ENCODE measurements around the gene MEGF9.

MEGF9 gene

GRCh38 chr9:120718316-120718715 is 4.0 kb upstream of the MEGF9 start:
- Histone ChIP-seq H3K27me3 (replicated peaks; ENCODE audit: control insufficient read depth, insufficient read depth, low read length) (no peaks in the 10 kb centered on the region), H3K36me3 (ENCODE audit: control insufficient read depth, insufficient read depth, low read length) (no peaks in the 10 kb centered on the region), H3K4me3 (replicated peaks; ENCODE audit: low read depth, low read length) (no peak overlapping the region)
- TF ChIP-seq, protein P1, sequence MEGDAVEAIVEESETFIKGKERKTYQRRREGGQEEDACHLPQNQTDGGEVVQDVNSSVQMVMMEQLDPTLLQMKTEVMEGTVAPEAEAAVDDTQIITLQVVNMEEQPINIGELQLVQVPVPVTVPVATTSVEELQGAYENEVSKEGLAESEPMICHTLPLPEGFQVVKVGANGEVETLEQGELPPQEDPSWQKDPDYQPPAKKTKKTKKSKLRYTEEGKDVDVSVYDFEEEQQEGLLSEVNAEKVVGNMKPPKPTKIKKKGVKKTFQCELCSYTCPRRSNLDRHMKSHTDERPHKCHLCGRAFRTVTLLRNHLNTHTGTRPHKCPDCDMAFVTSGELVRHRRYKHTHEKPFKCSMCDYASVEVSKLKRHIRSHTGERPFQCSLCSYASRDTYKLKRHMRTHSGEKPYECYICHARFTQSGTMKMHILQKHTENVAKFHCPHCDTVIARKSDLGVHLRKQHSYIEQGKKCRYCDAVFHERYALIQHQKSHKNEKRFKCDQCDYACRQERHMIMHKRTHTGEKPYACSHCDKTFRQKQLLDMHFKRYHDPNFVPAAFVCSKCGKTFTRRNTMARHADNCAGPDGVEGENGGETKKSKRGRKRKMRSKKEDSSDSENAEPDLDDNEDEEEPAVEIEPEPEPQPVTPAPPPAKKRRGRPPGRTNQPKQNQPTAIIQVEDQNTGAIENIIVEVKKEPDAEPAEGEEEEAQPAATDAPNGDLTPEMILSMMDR (IDR thresholded peaks at IDR 0.05; ENCODE audit: insufficient read depth, low read length, poor library complexity, severe bottlenecking): no peak
- DNase-seq (ENCODE audit: extremely low read depth, insufficient read length): no peak

- TF ChIP-seq, protein P1 (IDR thresholded peaks at IDR 0.05; ENCODE audit: insufficient read depth, low read length, poor library complexity, severe bottlenecking): no peak
- Histone ChIP-seq H3K36me3 (ENCODE audit: control insufficient read depth, insufficient read depth, low read length) (no peaks in the 10 kb centered on the region), H3K4me3 (replicated peaks; ENCODE audit: low read depth, low read length) (no peak overlapping the region), H3K27me3 (replicated peaks; ENCODE audit: control insufficient read depth, insufficient read depth, low read length) (no peaks in the 10 kb centered on the region)
- DNase-seq (ENCODE audit: extremely low read depth, insufficient read length): no peak
Measured at GRCh38 chr9:120717176-120717575, 2.9 kb upstream of the MEGF9 start.

- no peaks in the 10 kb centered on the region for H3K27me3 ChIP-seq (replicated peaks; ENCODE audit: control insufficient read depth, insufficient read depth, low read length)
- H3K4me3 ChIP-seq (replicated peaks; ENCODE audit: low read depth, low read length): no peak overlapping the region
- H3K36me3 ChIP-seq (ENCODE audit: control insufficient read depth, insufficient read depth, low read length): no peaks in the 10 kb centered on the region
- DNase-seq (ENCODE audit: extremely low read depth, insufficient read length): no peak
- TF ChIP-seq, protein P1 (IDR thresholded peaks at IDR 0.05; ENCODE audit: insufficient read depth, low read length, poor library complexity, severe bottlenecking): no peak
Measured at GRCh38 chr9:120716483-120716882, 2.2 kb upstream of the MEGF9 start.

- Histone ChIP-seq H3K4me3 (replicated peaks; ENCODE audit: low read depth, low read length) (no peak overlapping the region), H3K36me3 (ENCODE audit: control insufficient read depth, insufficient read depth, low read length) (no peaks in the 10 kb centered on the region), H3K27me3 (replicated peaks; ENCODE audit: control insufficient read depth, insufficient read depth, low read length) (no peaks in the 10 kb centered on the region)
- DNase-seq (ENCODE audit: extremely low read depth, insufficient read length): no peak
- TF ChIP-seq, protein P1 (IDR thresholded peaks at IDR 0.05; ENCODE audit: insufficient read depth, low read length, poor library complexity, severe bottlenecking): no peak
Measured at GRCh38 chr9:120715389-120715924, 1.2 kb upstream of the MEGF9 start.

GRCh38 chr9:120714846-120715388 is 647 bp upstream of the MEGF9 start:
- Histone ChIP-seq H3K36me3 (ENCODE audit: control insufficient read depth, insufficient read depth, low read length) (no peaks in the 10 kb centered on the region), H3K4me3 (replicated peaks; ENCODE audit: low read depth, low read length) (peak overlapping the region; percentile 65), H3K27me3 (replicated peaks; ENCODE audit: control insufficient read depth, insufficient read depth, low read length) (no peaks in the 10 kb centered on the region)
- TF ChIP-seq, protein P1 (IDR thresholded peaks at IDR 0.05; ENCODE audit: insufficient read depth, low read length, poor library complexity, severe bottlenecking): no peak
- no peak for DNase-seq (ENCODE audit: extremely low read depth, insufficient read length)
